ENCODE measurements around the gene CAPN13.

GRCh38 chr2:30756971-30757370 lies 50.3 kb downstream of the CAPN13 start:
- TF ChIP-seq CTCF (IDR thresholded peaks at IDR 0.05) (no peak), POLR2AphosphoS5 (IDR thresholded peaks at IDR 0.05) (no peak), POLR2A (IDR thresholded peaks at IDR 0.05) (no peak), EP300 (IDR thresholded peaks at IDR 0.05) (no peak)
